IMR-90 (cell line): ENCODE data around the gene STIM1. TPM values are rescaled to one million over a fixed set of nuclear protein-coding genes. Genes with fewer than 3 reads are reported as not detected.

ENCODE experiments used
- ATAC-seq: fragments of 200-7000 bp; cut with Tn5 transposase; 2 replicates; pipeline ENCODE4 v1.9.1; 2020; ENCODE audit warnings: low read depth, mild to moderate bottlenecking, moderate library complexity
- BruUV-seq: library from RNA; stranded (reverse); fragments of 400-500 nt; replicated peaks from 2 replicates; lab custom pipeline; 2021; lab: Mats Ljungman, UMichigan
- CTCF ChIA-PET: fragments of 300-600 bp; formaldehyde crosslinking; extraction: SDS; loops from one replicate; lab custom pipeline; 2021; ENCODE audit warnings: antibody characterized with exemption; lab: Yijun Ruan, JAX
- POLR2A ChIA-PET: fragments of 300-600 bp; sonication (Branson Sonifier 250); formaldehyde crosslinking; loops from one replicate; lab custom pipeline; 2022; ENCODE audit warnings: antibody characterized with exemption; ENCODE audit not compliant: unreplicated experiment; lab: Charles Lee
- DNase-seq: peaks from one replicate; pipeline ENCODE4 v3.0.0; 2013
- H2AFZ ChIP-seq: replicated peaks from 2 replicates; pipeline ENCODE3; 2013; ENCODE audit warnings: low read length, mild to moderate bottlenecking; ENCODE audit not compliant: poor library complexity
- H2AK5ac ChIP-seq: 2 replicates; pipeline ENCODE4 v1.6.1; 2013; ENCODE audit warnings: low read depth, low read length, inconsistent platforms
- H2AK9ac ChIP-seq: replicated peaks from 2 replicates; pipeline ENCODE3; 2013; ENCODE audit warnings: mild to moderate bottlenecking, low read depth, low read length, moderate library complexity; ENCODE audit not compliant: poor library complexity
- H2BK120ac ChIP-seq: 2 replicates; pipeline ENCODE4 v1.6.1; 2013; ENCODE audit warnings: low read depth, low read length, inconsistent platforms
- H2BK15ac ChIP-seq: 3 replicates; pipeline ENCODE4 v1.6.1; 2013; ENCODE audit warnings: low read depth, low read length, inconsistent platforms
- H2BK20ac ChIP-seq: 2 replicates; pipeline ENCODE4 v1.6.1; 2013; ENCODE audit warnings: low read depth, mild to moderate bottlenecking, inconsistent platforms, low read length, moderate library complexity
- H2BK5ac ChIP-seq: 2 replicates; pipeline ENCODE4 v1.6.1; 2013; ENCODE audit warnings: mild to moderate bottlenecking, low read depth, low read length, inconsistent platforms; ENCODE audit not compliant: poor library complexity, severe bottlenecking
- H3K14ac ChIP-seq: replicated peaks from 2 replicates; pipeline ENCODE4 v1.6.1; 2013; ENCODE audit warnings: low read depth, low read length, inconsistent platforms
- H3K18ac ChIP-seq: 2 replicates; pipeline ENCODE4 v1.6.1; 2013; ENCODE audit warnings: low read depth, low read length, control low read depth
- H3K23ac ChIP-seq: 2 replicates; pipeline ENCODE4 v1.6.1; 2013; ENCODE audit warnings: low read depth, low read length, inconsistent platforms
- H3K27ac ChIP-seq: 2 replicates; pipeline ENCODE4 v1.5.1; 2013; ENCODE audit warnings: mild to moderate bottlenecking, control low read depth, low read length; ENCODE audit not compliant: insufficient read depth
- H3K27me3 ChIP-seq: 2 replicates; pipeline ENCODE4 v1.6.1; 2013; ENCODE audit warnings: low read length; ENCODE audit not compliant: control insufficient read depth, insufficient read depth
- H3K36me3 ChIP-seq: 2 replicates; pipeline ENCODE4 v1.6.1; 2013; ENCODE audit warnings: low read length, mixed read lengths; ENCODE audit not compliant: control insufficient read depth, insufficient read depth
- H3K4ac ChIP-seq: 2 replicates; pipeline ENCODE4 v1.6.1; 2013; ENCODE audit warnings: low read depth, low read length, inconsistent platforms
- H3K4me1 ChIP-seq: 2 replicates; pipeline ENCODE4 v1.6.1; 2013; ENCODE audit warnings: low read length, mixed read lengths; ENCODE audit not compliant: control insufficient read depth, insufficient read depth
- H3K4me2 ChIP-seq: 2 replicates; pipeline ENCODE4 v1.6.1; 2013; ENCODE audit warnings: low read depth, mild to moderate bottlenecking, control low read depth, low read length, moderate library complexity
- H3K4me3 ChIP-seq: 2 replicates; pipeline ENCODE4 v1.5.1; 2013; ENCODE audit warnings: low read depth, mild to moderate bottlenecking, control low read depth, low read length, moderate library complexity; ENCODE audit not compliant: insufficient read depth
- H3K56ac ChIP-seq: 2 replicates; pipeline ENCODE4 v1.6.1; 2013; ENCODE audit warnings: low read length, inconsistent platforms; ENCODE audit not compliant: insufficient read depth; ENCODE audit errors: extremely low read depth
- H3K79me1 ChIP-seq, 2 experiments: 2 replicates each; pipeline ENCODE4 v1.6.1; 2013; ENCODE audit warnings: low read length in 2 of 2, inconsistent platforms in 1 of 2, low read depth in 1 of 2
- H3K9ac ChIP-seq: 2 replicates; pipeline ENCODE4 v1.6.1; 2013; ENCODE audit warnings: low read depth, low read length, control low read depth
- H3K9me1 ChIP-seq: 2 replicates; pipeline ENCODE4 v1.6.1; 2013; ENCODE audit warnings: low read length, inconsistent platforms; ENCODE audit not compliant: insufficient read depth
- H3K9me3 ChIP-seq: 2 replicates; pipeline ENCODE4 v1.6.1; 2013; ENCODE audit warnings: low read length; ENCODE audit not compliant: control insufficient read depth, insufficient read depth
- H4K20me1 ChIP-seq: 2 replicates; pipeline ENCODE4 v1.6.1; 2013; ENCODE audit warnings: low read length, inconsistent platforms; ENCODE audit not compliant: insufficient read depth
- H4K5ac ChIP-seq: 2 replicates; pipeline ENCODE4 v1.6.1; 2013; ENCODE audit warnings: mild to moderate bottlenecking, low read depth, low read length, control low read depth
- H4K8ac ChIP-seq, 2 experiments: 2 replicates each; pipeline ENCODE4 v1.6.1; 2013; ENCODE audit warnings: low read depth in 2 of 2, low read length in 2 of 2, control low read depth in 1 of 2, inconsistent platforms in 1 of 2
- H4K91ac ChIP-seq: 2 replicates; pipeline ENCODE4 v1.6.1; 2013; ENCODE audit warnings: low read depth, low read length, inconsistent platforms; ENCODE audit not compliant: insufficient read depth
- BHLHE40 ChIP-seq: fragments of 150-350 bp; IDR thresholded peaks from 2 replicates; pipeline ENCODE4 v1.6.1; 2016; ENCODE audit warnings: mild to moderate bottlenecking, low read depth, low read length
- CTCF ChIP-seq: conservative IDR thresholded peaks from 2 replicates; pipeline ENCODE4 v1.5.1; 2012; ENCODE audit warnings: mild to moderate bottlenecking, low read depth, low read length, improper control_type of control experiment
- FOS ChIP-seq: fragments of 150-350 bp; IDR thresholded peaks from 2 replicates; pipeline ENCODE4 v1.6.1; 2016; ENCODE audit warnings: low read depth, low read length
- MAFK ChIP-seq: IDR thresholded peaks from 2 replicates; pipeline ENCODE4 v1.6.1; 2012; ENCODE audit warnings: low read depth, low read length, improper control_type of control experiment
- MAZ ChIP-seq: IDR thresholded peaks from 2 replicates; pipeline ENCODE4 v1.6.1; 2012; ENCODE audit warnings: low read depth, mild to moderate bottlenecking, low read length, improper control_type of control experiment, moderate library complexity, borderline replicate concordance
- MXI1 ChIP-seq: IDR thresholded peaks from 2 replicates; pipeline ENCODE4 v1.6.1; 2012; ENCODE audit warnings: low read depth, mild to moderate bottlenecking, low read length, moderate library complexity, borderline replicate concordance
- RAD21 ChIP-seq: IDR thresholded peaks from 2 replicates; pipeline ENCODE4 v1.6.1; 2012; ENCODE audit warnings: low read length, improper control_type of control experiment
- RCOR1 ChIP-seq: IDR thresholded peaks from 2 replicates; pipeline ENCODE4 v1.6.1; 2012; ENCODE audit warnings: mild to moderate bottlenecking, low read length, improper control_type of control experiment; ENCODE audit not compliant: insufficient replicate concordance
- RFX5 ChIP-seq: IDR thresholded peaks from 2 replicates; pipeline ENCODE4 v1.8.0; 2012; ENCODE audit warnings: low read depth, mild to moderate bottlenecking, low read length, moderate library complexity
- SMC3 ChIP-seq: fragments of 150-350 bp; IDR thresholded peaks from 2 replicates; pipeline ENCODE4 v1.6.1; 2016; ENCODE audit warnings: low read depth, mild to moderate bottlenecking, antibody characterized with exemption, low read length, moderate library complexity
- USF2 ChIP-seq: fragments of 150-350 bp; IDR thresholded peaks from 2 replicates; pipeline ENCODE4 v1.6.1; 2017; ENCODE audit warnings: mild to moderate bottlenecking, antibody characterized with exemption, low read length, low read depth
- WGBS, 2 experiments: methylation state at CpG; one replicate each; pipeline versions ENCODE4 v1.1.5 to v1.1.7; 2013; ENCODE audit warnings: missing lambda C conversion rate in 2 of 2; ENCODE audit not compliant: insufficient read length in 1 of 2; ENCODE audit errors: extremely low coverage in 2 of 2; 5-methylcytosine and 5-hydroxymethylcytosine counted together
- dilution Hi-C: fragments of 300-500 bp; cut with HindIII; formaldehyde crosslinking; loops from one replicate; pipeline ENCODE4 v1.14.3; 2018; ENCODE audit warnings: low sequenced_read_pairs; ENCODE audit not compliant: unreplicated experiment
- in situ Hi-C: fragments of 300-500 bp; cut with MboI; formaldehyde crosslinking; loops from 3 replicates; pipeline ENCODE4 v1.14.3; 2019; ENCODE audit warnings: low sequenced_read_pairs, inconsistent platforms, mixed read lengths
- intact Hi-C: fragments of 100-400 bp; cut with micrococcal nuclease; formaldehyde crosslinking; loops from 2 replicates; pipeline ENCODE4 v1.10.0; 2022
- polyA plus RNA-seq, 3 experiments: library from polyadenylated mRNA; depleted of rRNA; stranded (reverse); fragments of >200 nt; gene quantifications; 2 replicates each; pipeline ENCODE4 v1.2.3, GENCODE V29; 2012; ENCODE audit warnings: low replicate concordance in 1 of 3
- total RNA-seq: library from RNA; depleted of rRNA; stranded (reverse); fragments of >200 nt; gene quantifications from 2 replicates; pipeline ENCODE4 v1.2.3, GENCODE V29; 2012

STIM1 gene
- total and polyA plus RNA-seq, 2 of the 4 experiments (the other 2 are of a cell fraction): 17.9 to 23.0 TPM

DNA sequence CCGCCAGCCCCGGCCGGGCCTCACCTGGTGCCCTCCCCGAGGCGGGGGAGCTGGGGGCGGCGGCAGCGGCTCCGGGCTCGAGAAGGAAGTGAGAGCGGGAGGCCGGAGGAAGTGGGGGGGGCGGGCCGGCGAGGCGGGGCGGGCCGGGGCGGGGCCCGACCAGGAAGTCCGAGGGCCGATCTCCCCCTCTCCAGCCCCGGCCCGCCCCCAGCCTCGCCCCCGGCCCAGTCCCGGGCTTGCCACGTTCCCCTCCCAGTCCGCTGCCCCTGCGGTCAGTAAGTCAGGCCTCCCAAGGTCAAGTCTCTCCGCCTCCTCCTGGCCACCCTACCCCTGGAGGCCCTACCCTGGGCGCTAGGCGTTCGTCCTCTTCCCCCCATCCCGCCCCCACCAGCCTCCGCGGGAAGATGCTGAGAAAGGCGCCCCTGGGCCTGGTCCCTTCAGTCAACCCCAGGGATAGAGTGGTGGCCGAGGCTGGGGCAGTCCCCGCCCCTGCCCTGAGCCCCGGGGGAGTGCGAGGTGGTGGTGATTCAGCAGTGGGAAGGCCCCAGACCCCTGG is 14.5 kb upstream of the STIM1 start, which contains the start of gene RHOG:
Gene RHOG (minus strand): TSS at position 90 of the 556 bp plus-strand sequence. CDS start 12,821 bp downstream, outside the sequence.
- Histone ChIP-seq H3K56ac (peak within 1 kb of the TSS; percentile 57), H2BK20ac (no peak within 1 kb of the TSS), H3K18ac (peak within 1 kb of the TSS; percentile 97), H3K4me2 (peak within 1 kb of the TSS; percentile 75), H4K91ac (peak within 1 kb of the TSS; percentile 73), H4K8ac (peak within 1 kb of the TSS; percentile 86 to 89), H3K27me3 (no peaks in the 10 kb centered on the region), H2BK120ac (peak within 1 kb of the TSS; percentile 32; the same call in 1 of the 2 replicates), H4K5ac (peak within 1 kb of the TSS; percentile 80), H2BK15ac (no peak within 1 kb of the TSS), H2AFZ (peak within 1 kb of the TSS; percentile 93), H3K9ac (peak within 1 kb of the TSS; percentile 83), H3K9me3 (no peaks in the 10 kb centered on the region), H3K9me1 (peaks cover 25% of the 10 kb centered on the region), H3K27ac (peak within 1 kb of the TSS; percentile 95), H3K23ac (peak within 1 kb of the TSS; percentile 84), H3K4ac (peak within 1 kb of the TSS; percentile 78), H3K4me3 (peak within 1 kb of the TSS; percentile 94), H2BK5ac (peak within 1 kb of the TSS; percentile 90), H3K4me1 (peaks cover 18% of the 10 kb centered on the region), H3K79me1 (peaks cover 25 to 43% of the 10 kb centered on the region in 2 experiments), H4K20me1 (peaks cover 42% of the 10 kb centered on the region), H3K14ac (peak within 1 kb of the TSS; percentile 86), H2AK9ac (peak within 1 kb of the TSS; percentile 82), H2AK5ac (peak within 1 kb of the TSS; percentile 86), H3K36me3 (0 out of 2 replicates have a peak, but pooled peaks cover 2% of the 10 kb centered on the region)
- ChIA-PET CTCF (interaction anchor here (0.6 to 2.2 kb wide), 13 partner anchors 8 to 241 kb away, joined by 3 to 20 read pairs (median 4); partner anchors contain the start of gene STIM1), POLR2A (interaction anchor here (0.6 kb wide), 2 partner anchors 105 to 232 kb away, joined by 3 to 10 read pairs; no protein-coding TSS in a partner anchor)
- intact Hi-C loops: loop anchor here (5.0 kb wide), 1 partner anchor 44 kb away; the partner anchor contains the start of gene NUP98
- ATAC-seq (peak; percentile 80), DNase-seq (peak; percentile 76)
- dilution Hi-C loops: no loop called here
- in situ Hi-C loops: no loop called here
- BruUV-seq: no TSS peak
- TF ChIP-seq FOS: peak; percentile 6; the same call in 1 of the 2 replicates
- TF ChIP-seq MAZ: peak; percentile 29; the same call in 1 of the 2 replicates
- no peak for TF ChIP-seq USF2
- TF ChIP-seq RAD21: no peak
- no peak for TF ChIP-seq CTCF
- no peak for TF ChIP-seq MXI1
- no peak for TF ChIP-seq BHLHE40
- TF ChIP-seq RCOR1: no peak
- no peak for TF ChIP-seq SMC3
- no peak for TF ChIP-seq RFX5
- TF ChIP-seq MAFK: no peak
- WGBS, 2 experiments: 0% methylated on average over 3 of the region's 42 CpGs; no CpG with 5 or more reads in 1 of the 2 experiments
